LHCN-M2 (cell line): ENCODE results near the gene SAMD8. TPM values are rescaled to one million over a fixed set of nuclear protein-coding genes. Genes with fewer than 3 reads are reported as not detected.
"Not testable (repeated sequence)": the region's sequence is repeated elsewhere in the genome, so short reads cannot be mapped to it uniquely, and the experiment has no call there.

ENCODE experiments used
- DNase-seq: peaks from one replicate; pipeline ENCODE4 v3.0.0-alpha.2; 2012; ENCODE audit warnings: low read depth
- total RNA-seq: library from RNA; depleted of rRNA; stranded (reverse); fragments of >200 nt; gene quantifications from 2 replicates; pipeline ENCODE4 v1.2.3, GENCODE V29; 2014; rRNA removed

The SAMD8 gene
- total RNA-seq, 1 experiment from 2014 or later = 26.1 TPM

DNA sequence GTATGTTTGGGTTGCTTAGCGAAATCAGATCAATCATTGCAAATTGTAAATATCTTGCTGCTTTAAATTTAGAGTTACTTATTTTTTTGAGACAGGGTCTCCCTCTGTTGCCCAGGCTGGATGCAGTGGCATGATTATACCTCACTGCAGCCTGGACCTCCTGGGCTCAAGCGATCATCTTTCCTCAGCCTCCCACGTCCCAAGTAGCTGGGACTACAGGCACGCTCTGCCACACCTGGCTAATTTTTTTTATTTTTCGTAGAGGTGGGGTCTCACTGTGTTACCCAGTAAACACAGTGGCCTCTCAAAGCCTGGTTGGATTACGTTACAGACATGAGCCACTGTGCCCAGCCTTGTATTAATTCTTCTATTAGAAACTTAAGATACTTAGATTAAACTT, 100.9 kb downstream of the SAMD8 start:
- no peak for DNase-seq

GRCh38 chr10:75220274-75220673, 108.8 kb downstream of the SAMD8 start:
- DNase-seq = no peak

- not testable (repeated sequence) for DNase-seq
These were observed 110.0 kb downstream of the SAMD8 start for GRCh38 chr10:75221492-75221891.

DNA sequence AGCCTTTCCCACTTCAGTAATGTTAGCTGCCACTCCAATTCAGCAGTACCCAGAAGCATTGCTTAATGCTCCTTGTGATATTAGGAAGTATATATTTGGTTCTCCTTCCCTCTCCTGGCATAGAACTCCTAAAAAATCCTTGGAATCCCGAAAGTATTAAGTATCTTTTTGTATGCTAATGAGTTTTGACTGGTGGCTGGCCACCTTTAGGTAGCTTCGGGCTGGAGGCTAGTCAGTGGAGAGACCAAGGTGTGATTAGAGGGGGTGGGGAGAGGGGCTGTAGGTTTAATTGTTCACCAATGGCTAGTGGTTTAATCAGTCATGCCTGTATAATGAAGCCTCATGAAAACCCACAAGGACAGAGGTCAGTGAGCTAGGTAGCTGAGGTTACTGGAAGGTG, 112.1 kb downstream of the SAMD8 start:
- DNase-seq = no peak

DNA sequence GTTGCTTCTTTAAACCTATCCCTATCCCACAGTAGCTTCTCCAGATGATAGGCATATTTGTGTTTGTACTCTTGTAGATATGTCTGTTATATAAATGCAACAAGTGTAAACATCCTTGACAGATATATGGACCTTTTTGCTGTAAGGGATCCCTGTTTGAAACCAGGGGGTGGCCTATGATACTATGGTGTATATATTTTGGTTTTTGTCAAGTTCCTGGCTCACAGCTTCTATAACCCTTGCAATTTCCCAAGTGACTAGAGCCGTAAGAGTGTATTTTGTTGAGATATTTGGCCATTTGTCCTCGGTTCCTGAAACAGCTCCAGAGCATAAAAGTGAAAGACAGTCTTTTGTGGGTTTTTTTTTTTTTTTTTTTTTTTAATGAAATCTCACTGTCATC, 114.6 kb downstream of the SAMD8 start:
- DNase-seq = no peak

- DNase-seq = no peak
These were observed 115.2 kb downstream of the SAMD8 start for GRCh38 chr10:75226656-75227055.

- no peak for DNase-seq
These were observed 116.8 kb downstream of the SAMD8 start for GRCh38 chr10:75228278-75228677.

GRCh38 chr10:75228834-75229233, 117.4 kb downstream of the SAMD8 start:
- DNase-seq = no peak

GRCh38 chr10:75229971-75230370, 118.5 kb downstream of the SAMD8 start:
- no peak for DNase-seq

DNA sequence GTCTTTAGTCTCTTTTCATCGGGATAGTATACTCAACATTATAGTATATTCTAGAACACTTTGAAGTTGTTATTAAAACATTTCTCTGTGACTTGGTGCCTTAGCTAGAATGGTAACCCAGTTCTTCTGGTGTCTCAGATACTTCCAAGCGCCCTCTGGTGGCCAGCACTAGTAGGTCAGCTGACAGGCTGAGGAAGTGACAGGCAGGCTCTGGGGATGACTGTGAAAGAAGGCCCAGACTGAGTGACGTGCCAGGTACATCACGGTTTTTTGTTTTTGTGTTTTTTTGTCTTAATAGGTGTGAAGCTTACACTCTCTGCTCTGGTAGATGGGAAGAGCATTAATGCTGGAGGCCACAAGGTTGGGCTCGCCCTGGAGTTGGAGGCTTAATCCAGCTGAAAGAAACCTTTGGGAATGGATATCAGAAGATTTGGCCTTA, 119.2 kb downstream of the SAMD8 start:
- DNase-seq = peak; percentile 83

Other genes starting within 250 kb of the SAMD8 start
- gene VDAC2, start 99.1 kb downstream of the SAMD8 start, total RNA-seq = 194 and 196 TPM in 2 replicates
- 11.5 and 11.7 TPM in 2 replicates for gene COMTD1, start 124.3 kb downstream of the SAMD8 start, total RNA-seq